ACC112 (cell line): Measurements from ENCODE around the gene OR2AP1.
"Not testable (repeated sequence)": the region's sequence is repeated elsewhere in the genome, so short reads cannot be mapped to it uniquely, and the experiment has no call there.

Experiments used
- H2AFZ ChIP-seq: fragments of 200-600 bp; sonication (generic); one replicate; pipeline ENCODE4 v1.6.0; 2017; ENCODE audit warnings: antibody characterized with exemption, low read length; ENCODE audit not compliant: unreplicated experiment
- H3K27ac ChIP-seq: fragments of 200-600 bp; sonication (generic); 2 replicates; pipeline ENCODE4 v1.5.1; 2014; ENCODE audit warnings: low read depth, mild to moderate bottlenecking, antibody characterized with exemption, low read length, moderate library complexity
- H3K27me3 ChIP-seq: fragments of 200-600 bp; sonication (generic); 2 replicates; pipeline ENCODE4 v1.6.1; 2014; ENCODE audit warnings: mild to moderate bottlenecking, antibody characterized with exemption, low read length, moderate library complexity, mixed read lengths; ENCODE audit not compliant: insufficient read depth
- H3K36me3 ChIP-seq: fragments of 200-600 bp; sonication (generic); 2 replicates; pipeline ENCODE4 v1.6.1; 2016; ENCODE audit warnings: mild to moderate bottlenecking, antibody characterized with exemption, low read length, moderate library complexity, mixed read lengths; ENCODE audit not compliant: insufficient read depth
- H3K4me1 ChIP-seq: fragments of 200-600 bp; sonication (generic); one replicate; pipeline ENCODE4 v1.6.1; 2016; ENCODE audit warnings: low read length, mixed read lengths; ENCODE audit not compliant: insufficient read depth, unreplicated experiment, control insufficient read depth
- H3K4me3 ChIP-seq: fragments of 200-600 bp; sonication (generic); 2 replicates; pipeline ENCODE4 v1.5.1; 2014; ENCODE audit warnings: mild to moderate bottlenecking, low read depth, low read length
- H3K79me2 ChIP-seq: fragments of 200-600 bp; sonication (generic); one replicate; pipeline ENCODE4 v1.6.0; 2016; ENCODE audit warnings: low read length; ENCODE audit not compliant: control insufficient read depth, unreplicated experiment, insufficient read depth

Gene OR2AP1

GRCh38 chr12:55572168-55572567 lies at the start of gene OR2AP1:
TSS of gene OR2AP1 (plus strand) at chr12:55572468. CDS start at chr12:55574415, 1,947 bp downstream.
- Histone ChIP-seq H3K27ac (no peak within 1 kb of the TSS), H3K27me3 (no peaks in the 10 kb centered on the region), H3K4me3 (no peak within 1 kb of the TSS), H2AFZ (no peak within 1 kb of the TSS), H3K79me2 (no peaks in the 10 kb centered on the region), H3K36me3 (no peaks in the 10 kb centered on the region), H3K4me1 (no peaks in the 10 kb centered on the region)

GRCh38 chr12:55548235-55548634 lies 24.0 kb upstream of the OR2AP1 start:
- not testable (repeated sequence) for H3K4me3 ChIP-seq, H3K4me1 ChIP-seq, H3K27me3 ChIP-seq, H2AFZ ChIP-seq, H3K36me3 ChIP-seq, H3K79me2 ChIP-seq, H3K27ac ChIP-seq

- H3K4me1 ChIP-seq = no peaks in the 10 kb centered on the region
- H3K4me3 ChIP-seq = no peak overlapping the region
- no peaks in the 10 kb centered on the region for H3K36me3 ChIP-seq
- no peaks in the 10 kb centered on the region for H3K79me2 ChIP-seq
- no peaks in the 10 kb centered on the region; the same call in 1 of the 2 replicates for H3K27me3 ChIP-seq
- no peak overlapping the region for H3K27ac ChIP-seq
- H2AFZ ChIP-seq = no peak overlapping the region
Measured at GRCh38 chr12:55548756-55549155, 23.5 kb upstream of the OR2AP1 start.

- H3K79me2 ChIP-seq = no peaks in the 10 kb centered on the region
- no peaks in the 10 kb centered on the region; the same call in 1 of the 2 replicates for H3K27me3 ChIP-seq
- no peaks in the 10 kb centered on the region for H3K4me1 ChIP-seq
- no peak within 1 kb of the TSS for H2AFZ ChIP-seq
- H3K36me3 ChIP-seq = no peaks in the 10 kb centered on the region
- H3K4me3 ChIP-seq = no peak within 1 kb of the TSS
- no peak within 1 kb of the TSS for H3K27ac ChIP-seq
Measured at GRCh38 chr12:55549302-55549701, 23.0 kb upstream of the OR2AP1 start, which contains the start of gene OR6C4. TSS of gene OR6C4 (plus strand) at chr12:55549602. CDS start at chr12:55551227, 1,625 bp downstream.

- H2AFZ ChIP-seq = no peak overlapping the region
Measured at GRCh38 chr12:55554296-55554695, 18.0 kb upstream of the OR2AP1 start.

GRCh38 chr12:55570060-55570459 lies 2.2 kb upstream of the OR2AP1 start:
- not testable (repeated sequence) for H3K27ac ChIP-seq, H3K4me1 ChIP-seq, H3K4me3 ChIP-seq, H3K27me3 ChIP-seq, H3K79me2 ChIP-seq, H2AFZ ChIP-seq, H3K36me3 ChIP-seq

More at GRCh38 chr12:55554296-55554695, 18.0 kb upstream of the OR2AP1 start:
- Histone ChIP-seq H3K36me3 (no peaks in the 10 kb centered on the region), H3K27ac (no peak overlapping the region), H3K79me2 (no peaks in the 10 kb centered on the region), H3K4me1 (no peaks in the 10 kb centered on the region), H3K4me3 (no peak overlapping the region), H3K27me3 (no peaks in the 10 kb centered on the region; the same call in 1 of the 2 replicates)

- not testable (repeated sequence) for H3K27me3 ChIP-seq, H3K4me3 ChIP-seq, H3K79me2 ChIP-seq, H3K27ac ChIP-seq, H3K4me1 ChIP-seq, H2AFZ ChIP-seq, H3K36me3 ChIP-seq
Measured at GRCh38 chr12:55570689-55571088, 1.6 kb upstream of the OR2AP1 start.

GRCh38 chr12:55582066-55582465 lies 9.8 kb downstream of the OR2AP1 start:
- H3K4me1 ChIP-seq = no peaks in the 10 kb centered on the region
- H3K79me2 ChIP-seq = no peaks in the 10 kb centered on the region
- H3K27me3 ChIP-seq = 0 out of 2 replicates have a peak, but pooled peaks cover 7% of the 10 kb centered on the region
- H3K4me3 ChIP-seq = no peak overlapping the region
- H3K27ac ChIP-seq = no peak overlapping the region
- no peak overlapping the region for H2AFZ ChIP-seq
- no peaks in the 10 kb centered on the region for H3K36me3 ChIP-seq

GRCh38 chr12:55585817-55586216 lies 13.5 kb downstream of the OR2AP1 start:
- H3K4me1 ChIP-seq = no peaks in the 10 kb centered on the region
- no peak overlapping the region for H3K4me3 ChIP-seq
- H3K36me3 ChIP-seq = no peaks in the 10 kb centered on the region
- H3K27me3 ChIP-seq = 0 out of 2 replicates have a peak, but pooled peaks cover 7% of the 10 kb centered on the region
- no peak overlapping the region for H3K27ac ChIP-seq
- no peak overlapping the region for H2AFZ ChIP-seq
- H3K79me2 ChIP-seq = no peaks in the 10 kb centered on the region

- H3K4me1 ChIP-seq, H3K36me3 ChIP-seq, H3K27ac ChIP-seq, H3K4me3 ChIP-seq, H2AFZ ChIP-seq, H3K79me2 ChIP-seq, H3K27me3 ChIP-seq: not testable (repeated sequence)
Measured at GRCh38 chr12:55590152-55590551, 17.9 kb downstream of the OR2AP1 start.

- Histone ChIP-seq H3K4me1 (no peaks in the 10 kb centered on the region), H3K79me2 (no peaks in the 10 kb centered on the region), H3K36me3 (no peaks in the 10 kb centered on the region), H3K27me3 (peaks cover 49% of the 10 kb centered on the region), H3K27ac (no peak overlapping the region), H3K4me3 (no peak overlapping the region), H2AFZ (no peak overlapping the region)
Measured at GRCh38 chr12:55607821-55608594, 35.7 kb downstream of the OR2AP1 start.
